ENCODE data around the gene RBAK.
"Not testable (repeated sequence)": the region's sequence is repeated elsewhere in the genome, so short reads cannot be mapped to it uniquely, and the experiment has no call there.

RBAK gene

DNA sequence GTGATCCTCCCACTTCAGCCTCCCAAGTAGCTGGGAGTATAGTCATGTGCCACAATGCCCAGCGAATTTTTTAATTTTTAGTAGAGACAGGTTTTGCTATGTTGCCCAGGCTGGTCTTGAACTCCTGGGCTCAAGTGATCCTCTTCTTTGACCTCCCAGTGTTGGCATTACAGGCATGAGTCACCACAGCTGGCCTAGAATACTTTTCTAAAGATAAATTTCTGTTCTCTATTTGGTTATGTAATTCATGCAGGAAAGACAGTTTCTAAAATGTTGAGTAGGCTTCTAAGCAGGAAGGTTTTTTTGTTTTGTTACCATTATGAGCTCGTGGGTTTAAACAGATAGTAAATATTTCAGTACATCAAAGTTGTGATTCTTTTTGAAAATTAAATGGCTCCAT lies 5.0 kb downstream of the RBAK start:
- DNase-seq (ENCODE audit: low read depth, low spot score), result no peak

DNA sequence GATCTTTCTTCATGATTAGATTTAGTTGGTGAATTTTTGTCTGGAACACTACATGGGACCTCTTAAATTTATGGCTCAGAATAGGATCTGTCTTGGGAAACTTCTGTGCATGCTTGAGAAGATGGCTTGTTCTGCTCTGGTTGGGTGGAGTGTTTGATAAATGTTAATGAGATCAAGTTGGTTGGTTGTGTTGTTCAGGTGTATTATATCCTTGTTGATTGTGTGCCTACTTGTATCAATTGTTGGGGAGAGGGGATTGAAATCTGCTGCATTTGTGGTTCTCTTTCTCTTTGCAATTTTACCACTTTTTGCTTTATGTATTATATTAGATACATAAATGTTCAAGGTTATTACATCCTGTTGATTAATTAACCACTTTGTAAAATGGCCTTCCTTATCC lies 6.1 kb downstream of the RBAK start:
- not testable (repeated sequence) for DNase-seq (ENCODE audit: low read depth, low spot score)

DNA sequence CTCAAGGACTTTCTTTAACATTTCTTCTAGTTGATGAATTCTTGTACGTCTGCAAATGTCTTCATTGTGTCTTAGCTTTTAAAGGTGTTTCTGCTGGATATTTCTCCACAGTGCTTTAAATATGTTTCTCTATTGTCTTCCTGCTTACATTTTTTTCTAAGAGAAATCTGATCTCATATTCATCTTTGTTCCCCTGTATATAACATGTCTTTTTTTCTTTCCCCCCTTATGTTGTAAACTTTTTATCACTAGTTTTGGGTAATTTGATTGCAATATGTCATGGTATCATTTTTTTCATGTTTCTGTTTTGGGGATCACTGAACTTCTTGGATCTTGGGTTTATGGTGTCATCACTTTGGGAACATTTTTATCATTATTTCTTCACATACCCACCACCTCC lies 7.5 kb downstream of the RBAK start:
- no peak for DNase-seq (ENCODE audit: low read depth, low spot score)

DNA sequence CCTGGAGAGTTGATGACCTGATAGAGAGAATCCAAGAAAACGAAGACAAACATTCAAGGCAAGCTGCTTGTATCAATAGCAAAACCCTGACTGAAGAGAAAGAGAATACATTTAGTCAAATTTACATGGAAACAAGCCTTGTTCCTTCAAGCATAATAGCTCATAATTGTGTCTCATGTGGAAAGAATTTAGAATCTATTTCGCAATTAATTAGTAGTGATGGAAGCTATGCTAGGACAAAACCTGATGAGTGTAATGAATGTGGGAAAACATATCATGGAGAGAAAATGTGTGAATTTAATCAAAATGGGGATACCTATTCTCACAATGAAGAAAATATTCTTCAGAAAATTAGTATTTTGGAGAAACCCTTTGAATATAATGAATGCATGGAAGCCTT lies 18.0 kb downstream of the RBAK start:
- no peak for DNase-seq (ENCODE audit: low read depth, low spot score)

DNA sequence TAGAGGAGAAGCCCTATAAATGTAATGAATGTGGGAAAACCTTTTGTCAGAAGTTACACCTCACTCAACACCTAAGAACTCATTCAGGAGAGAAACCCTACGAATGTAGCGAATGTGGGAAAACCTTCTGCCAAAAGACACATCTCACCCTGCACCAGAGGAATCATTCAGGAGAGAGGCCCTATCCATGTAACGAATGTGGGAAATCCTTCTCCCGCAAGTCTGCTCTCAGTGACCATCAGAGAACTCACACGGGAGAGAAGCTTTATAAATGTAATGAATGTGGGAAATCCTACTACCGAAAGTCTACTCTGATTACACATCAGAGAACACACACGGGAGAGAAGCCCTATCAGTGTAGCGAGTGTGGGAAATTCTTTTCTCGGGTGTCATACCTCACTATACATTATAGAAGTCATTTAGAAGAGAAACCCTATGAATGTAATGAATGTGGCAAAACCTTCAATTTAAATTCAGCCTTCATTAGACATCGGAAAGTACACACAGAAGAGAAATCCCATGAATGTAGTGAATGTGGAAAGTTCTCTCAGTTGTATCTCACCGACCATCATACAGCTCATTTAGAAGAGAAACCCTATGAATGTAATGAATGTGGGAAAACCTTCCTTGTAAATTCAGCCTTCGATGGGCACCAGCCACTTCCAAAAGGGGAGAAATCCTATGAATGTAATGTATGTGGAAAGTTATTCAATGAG lies 18.9 kb downstream of the RBAK start:
- no peak for DNase-seq (ENCODE audit: low read depth, low spot score)

DNA sequence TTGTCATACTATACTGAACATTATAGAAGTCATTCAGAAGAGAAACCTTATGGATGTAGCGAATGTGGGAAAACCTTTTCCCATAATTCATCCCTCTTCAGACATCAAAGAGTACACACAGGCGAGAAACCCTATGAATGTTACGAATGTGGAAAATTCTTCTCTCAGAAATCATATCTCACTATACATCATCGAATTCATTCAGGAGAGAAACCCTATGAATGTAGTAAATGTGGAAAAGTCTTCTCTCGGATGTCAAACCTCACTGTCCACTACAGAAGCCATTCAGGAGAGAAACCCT lies 19.4 kb downstream of the RBAK start:
- no peak for DNase-seq (ENCODE audit: low read depth, low spot score)

DNA sequence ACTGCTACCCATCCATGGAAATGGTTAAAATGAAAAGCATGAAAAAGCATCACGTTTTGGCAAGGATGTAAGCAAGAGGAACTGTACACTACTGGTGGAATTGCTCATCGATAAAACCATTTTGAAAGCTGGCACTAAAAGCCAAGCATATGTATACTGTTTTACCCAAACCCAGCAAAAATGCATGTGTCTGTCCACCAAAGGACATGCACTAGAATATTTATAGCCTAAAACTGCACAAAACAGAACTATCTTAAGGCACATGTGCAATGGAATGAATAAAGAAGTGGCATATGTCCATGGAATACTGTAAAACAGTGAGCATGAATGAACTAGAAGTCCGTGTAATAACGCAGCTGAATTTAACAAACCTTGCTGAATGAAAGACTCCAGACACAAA lies 22.9 kb downstream of the RBAK start:
- DNase-seq (ENCODE audit: low read depth, low spot score), result no peak

DNA sequence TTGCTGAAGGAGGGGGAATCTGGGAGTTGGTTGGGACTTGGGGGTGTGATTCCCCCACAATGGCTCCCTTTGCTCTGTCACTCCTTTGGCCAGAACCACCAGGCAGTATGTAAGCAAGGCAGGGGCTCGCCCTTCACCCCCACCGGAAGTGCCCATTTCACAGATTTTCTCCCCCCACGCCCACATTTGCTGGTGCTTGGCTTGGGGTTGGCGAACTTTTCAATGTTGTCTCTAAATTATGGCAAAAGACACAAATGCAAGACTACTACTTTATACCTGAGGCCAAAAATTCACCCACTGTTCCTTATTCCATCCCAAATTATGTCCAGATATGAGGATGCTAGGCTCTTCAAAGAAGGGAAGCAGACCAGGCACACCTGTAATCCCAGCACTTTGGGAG lies 24.5 kb downstream of the RBAK start:
- DNase-seq (ENCODE audit: low read depth, low spot score), result no peak

DNA sequence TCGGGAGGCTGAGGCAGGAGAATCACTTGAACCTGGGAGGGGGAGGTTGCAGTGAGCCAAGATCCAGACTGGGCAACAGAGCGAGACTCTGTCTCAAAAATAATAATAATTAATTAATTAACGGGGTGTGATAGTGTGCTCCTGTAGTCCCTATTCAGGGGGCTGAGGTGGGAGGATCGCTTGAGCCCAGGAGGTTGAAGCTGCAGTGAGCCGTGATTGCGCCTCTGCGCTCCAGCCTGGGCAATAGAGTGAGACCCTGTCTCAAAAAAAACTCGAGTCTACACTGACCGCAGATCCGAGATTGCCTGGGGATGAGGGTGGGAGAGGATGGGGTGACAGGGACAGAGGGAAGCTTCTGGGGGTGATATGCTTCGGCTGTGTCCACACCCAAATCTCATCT lies 29.5 kb downstream of the RBAK start:
- DNase-seq (ENCODE audit: low read depth, low spot score), result not testable (repeated sequence)

DNA sequence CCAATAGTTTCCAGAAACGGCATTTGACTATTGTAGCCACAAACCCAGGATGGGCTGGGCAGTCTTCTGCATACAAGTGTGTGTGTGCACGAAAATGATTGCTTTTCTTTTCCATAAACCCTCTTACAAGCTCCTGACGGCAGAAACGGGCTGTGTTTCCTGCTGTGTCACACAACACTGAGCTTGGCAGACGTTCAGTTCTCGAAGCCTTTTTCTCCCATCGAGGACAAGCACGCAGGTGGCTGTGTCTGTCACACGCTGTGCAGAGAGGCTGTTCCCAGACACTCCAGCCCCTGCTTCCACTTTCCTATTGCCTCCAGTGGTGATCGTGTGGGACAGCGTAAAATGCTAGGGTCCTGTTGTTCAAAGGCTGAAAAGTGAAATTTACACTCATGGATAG lies 32.1 kb downstream of the RBAK start:
- no peak for DNase-seq (ENCODE audit: low read depth, low spot score)

DNA sequence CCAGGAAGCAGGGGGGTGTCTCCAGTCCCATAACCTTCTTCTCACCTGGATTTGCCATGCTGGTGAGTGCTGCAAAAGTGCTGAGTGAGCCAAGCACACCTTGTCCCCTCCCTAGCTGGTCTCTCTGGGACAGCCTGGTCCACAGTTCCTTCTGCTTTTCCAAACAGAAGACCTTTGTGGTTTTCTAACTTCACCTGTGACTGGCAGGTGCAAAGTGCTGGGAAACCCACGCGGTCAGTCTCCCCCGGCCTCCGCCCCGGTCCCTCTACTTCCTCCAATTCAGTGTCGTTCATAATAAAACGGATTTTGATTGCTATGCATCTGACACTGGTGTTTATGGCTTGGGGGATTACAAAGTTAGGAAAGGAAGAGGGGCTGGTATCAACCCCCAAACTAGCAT lies 37.1 kb downstream of the RBAK start:
- no peak for DNase-seq (ENCODE audit: low read depth, low spot score)

DNA sequence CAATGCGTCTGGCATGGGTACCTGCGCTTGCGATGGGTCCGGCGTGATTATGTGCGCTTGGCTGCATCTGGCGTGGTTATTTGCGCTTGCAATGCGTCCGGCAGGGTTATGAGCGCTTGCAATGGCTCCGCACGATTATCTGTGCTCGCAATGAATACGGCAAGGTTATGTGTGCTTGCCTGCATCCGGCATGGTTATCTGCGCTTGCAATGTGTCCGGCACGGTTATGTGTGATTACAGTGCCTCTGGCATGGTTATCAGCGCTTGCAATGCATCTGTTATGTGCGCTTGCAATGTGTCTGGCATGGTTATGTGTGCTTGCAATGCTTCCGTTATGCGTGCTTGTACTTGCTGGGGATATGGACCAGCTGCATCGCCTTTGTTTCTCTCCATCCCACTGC lies 37.7 kb downstream of the RBAK start:
- DNase-seq (ENCODE audit: low read depth, low spot score), result no peak

DNA sequence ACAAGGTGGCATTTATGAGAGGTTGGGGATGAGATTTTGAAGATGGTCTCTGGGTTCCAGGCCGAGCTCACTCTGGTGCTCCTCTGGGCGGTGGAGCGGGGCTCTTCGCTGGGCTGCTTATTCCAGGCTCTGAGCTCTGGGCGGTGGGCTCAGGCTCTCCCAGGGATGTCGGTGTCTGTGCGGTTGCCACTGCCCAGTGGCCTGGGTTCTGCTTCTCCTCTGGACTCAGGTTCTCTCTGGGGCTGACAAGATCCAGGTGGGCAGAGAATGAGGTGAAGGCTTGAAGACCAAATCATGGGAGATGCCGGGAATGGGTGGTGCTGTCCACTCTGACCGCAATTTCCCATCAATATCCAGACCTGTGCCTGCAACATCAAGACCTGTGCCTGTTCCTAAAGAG lies 40.6 kb downstream of the RBAK start:
- no peak for DNase-seq (ENCODE audit: low read depth, low spot score)

DNA sequence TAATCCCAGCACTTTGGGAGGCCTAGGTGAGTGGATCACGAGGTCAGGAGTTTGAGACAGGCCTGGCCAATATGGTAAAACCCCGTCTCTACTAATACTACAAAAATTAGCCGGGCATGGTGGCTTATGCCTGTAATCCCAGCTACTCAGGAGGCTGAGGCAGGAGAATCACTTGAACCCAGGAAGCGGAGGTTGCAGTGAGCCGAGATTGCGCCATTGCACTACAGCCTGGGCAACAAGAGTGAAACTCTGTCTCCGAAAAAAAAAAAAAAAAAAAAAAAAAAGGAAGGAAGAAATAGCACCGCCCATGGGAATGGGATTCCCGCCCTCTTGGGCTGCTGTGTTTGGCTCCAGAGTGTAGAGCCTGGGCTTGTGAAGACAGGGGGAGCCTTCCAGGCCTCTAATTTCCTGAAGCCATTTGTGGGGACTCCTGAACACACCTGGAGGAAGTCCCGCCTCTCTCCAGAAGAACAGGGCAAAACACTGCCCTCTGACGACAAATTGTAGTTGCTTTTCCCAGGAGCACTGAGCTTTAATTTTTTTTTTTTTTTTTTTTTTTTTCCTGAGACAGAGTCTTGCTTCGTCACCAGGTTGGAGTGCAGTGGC lies 42.7 kb downstream of the RBAK start:
- DNase-seq (ENCODE audit: low read depth, low spot score), result peak; percentile 71

DNA sequence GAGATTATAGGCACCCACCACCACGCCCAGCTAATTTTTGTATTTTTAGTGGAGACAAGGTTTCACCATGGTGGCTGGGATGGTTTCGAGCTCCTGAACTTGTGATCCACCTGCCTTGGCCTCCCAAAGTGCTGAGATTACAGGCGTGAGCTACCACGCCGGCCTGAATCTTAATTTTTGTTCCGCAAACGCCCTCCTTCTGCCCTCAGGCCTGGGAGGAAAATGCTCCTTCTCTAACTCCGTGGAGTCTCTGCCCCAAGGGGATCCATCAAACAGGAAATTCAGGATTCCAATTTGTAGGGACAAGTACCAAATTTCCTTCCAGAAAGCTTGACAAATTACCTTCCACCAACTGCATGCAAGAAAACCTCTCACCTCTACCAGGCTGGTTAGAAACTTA lies 43.2 kb downstream of the RBAK start:
- no peak for DNase-seq (ENCODE audit: low read depth, low spot score)

DNA sequence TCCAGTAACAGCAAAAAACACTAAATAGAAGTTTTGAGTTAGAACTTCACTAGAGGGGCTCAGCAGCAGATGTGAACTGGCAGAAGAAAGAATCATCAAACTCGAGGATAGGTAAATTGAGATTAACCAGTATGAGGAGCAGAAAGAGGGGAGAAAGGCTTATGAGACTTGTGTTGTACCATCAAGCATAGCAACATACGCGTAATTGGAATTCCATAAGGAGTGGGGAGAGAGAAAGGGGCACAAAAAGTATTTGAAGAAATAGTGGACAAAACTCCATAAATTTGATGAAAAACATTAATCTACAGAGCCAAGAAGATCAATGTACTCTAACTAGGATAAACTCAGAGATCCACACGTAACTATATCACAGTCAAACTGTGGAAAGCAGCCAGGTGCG lies 48.3 kb downstream of the RBAK start:
- no peak for DNase-seq (ENCODE audit: low read depth, low spot score)

DNA sequence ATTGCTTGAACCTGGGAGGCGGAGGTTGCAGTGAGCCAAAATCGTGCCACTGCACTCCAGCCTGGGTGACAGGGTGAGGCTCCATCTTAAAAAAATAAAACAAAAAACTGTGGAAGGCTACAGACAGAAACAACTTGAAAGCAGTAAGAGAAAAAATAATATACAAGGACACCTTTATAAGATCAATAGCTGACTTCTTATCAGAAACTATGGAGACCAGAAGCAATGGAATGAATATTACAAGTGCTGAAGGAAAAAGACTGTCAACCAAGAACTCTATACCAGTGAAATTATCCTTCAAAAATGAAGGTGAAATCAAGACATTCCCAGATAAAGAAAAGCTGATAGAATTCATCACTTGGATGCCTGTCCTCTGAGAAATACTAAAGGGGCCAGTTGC lies 49.0 kb downstream of the RBAK start:
- DNase-seq (ENCODE audit: low read depth, low spot score), result no peak

DNA sequence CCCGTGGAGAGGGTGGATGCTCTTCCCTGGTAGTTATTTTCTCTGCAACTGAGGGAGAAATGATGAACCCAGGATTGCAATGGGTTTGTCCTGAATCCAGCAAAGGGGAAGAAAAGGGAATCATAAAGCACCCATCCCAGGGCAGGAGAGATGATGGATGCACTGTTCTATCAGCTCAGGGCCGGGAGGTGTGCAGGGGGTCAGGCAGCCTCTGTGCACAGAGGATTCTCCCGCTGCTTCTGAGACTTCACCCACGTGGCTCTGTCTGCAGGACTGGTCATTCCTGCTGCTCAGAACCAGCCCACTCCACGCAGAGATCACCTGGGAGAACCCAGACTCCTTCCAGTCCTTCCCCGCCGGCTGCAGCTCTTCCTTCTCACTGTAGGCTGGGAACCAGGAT lies 70.7 kb downstream of the RBAK start:
- no peak for DNase-seq (ENCODE audit: low read depth, low spot score)

DNA sequence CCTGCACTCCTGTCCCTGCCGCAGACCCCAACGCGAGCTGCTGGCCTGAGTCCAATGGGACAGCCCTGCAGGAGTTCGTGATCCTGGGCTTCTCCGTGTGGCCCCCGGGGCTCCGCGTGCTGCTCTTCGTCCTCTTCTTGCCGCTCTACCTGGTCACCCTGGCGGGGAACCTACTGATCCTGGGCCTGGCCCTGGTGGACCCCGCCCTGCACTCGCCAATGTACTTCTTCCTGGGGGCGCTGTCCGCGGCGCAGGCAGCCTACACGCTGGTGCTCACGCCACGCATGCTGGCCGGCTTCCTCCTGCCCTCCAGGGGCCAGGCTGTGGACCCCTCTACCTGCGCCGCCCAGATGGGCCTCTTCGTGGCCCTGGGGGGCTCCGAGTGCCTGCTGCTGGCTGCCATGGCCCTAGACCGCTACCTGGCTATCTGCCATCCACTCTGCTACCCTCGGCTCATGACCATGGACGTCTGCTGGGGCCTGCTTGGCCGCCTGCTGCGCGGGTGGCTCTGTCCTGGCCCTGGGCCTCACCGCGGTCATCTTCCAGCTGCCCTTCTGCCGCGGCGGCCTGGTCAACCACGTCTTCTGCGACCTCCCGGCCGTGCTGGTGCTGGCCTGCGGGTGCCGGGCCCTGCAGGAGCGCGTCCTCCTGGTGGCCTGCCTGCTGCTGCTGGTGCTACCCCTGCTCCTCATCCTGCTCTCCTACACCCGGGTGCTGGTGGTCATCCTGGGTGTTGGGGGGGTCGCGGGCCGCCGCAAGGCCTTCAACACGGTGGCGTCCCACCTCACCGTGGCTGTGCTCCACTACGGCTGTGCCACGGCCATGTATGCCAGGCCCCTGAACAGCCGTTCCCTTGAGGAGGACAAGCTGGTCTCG lies 71.7 kb downstream of the RBAK start:
- DNase-seq (ENCODE audit: low read depth, low spot score), result no peak
